H1 (cell line): ENCODE data around the gene FBXO44. TPM values are rescaled to one million over a fixed set of nuclear protein-coding genes. Genes with fewer than 3 reads are reported as not detected.

Experiments
- CTCF ChIA-PET: fragments of 300-600 bp; sonication (Branson Sonifier 250); formaldehyde crosslinking; loops from one replicate; lab custom pipeline; 2021; ENCODE audit not compliant: partially characterized antibody; lab: Charles Lee
- POLR2A ChIA-PET: fragments of 300-600 bp; sonication (Branson Sonifier 250); formaldehyde crosslinking; loops from one replicate; lab custom pipeline; 2021; ENCODE audit warnings: inconsistent platforms; ENCODE audit not compliant: partially characterized antibody; lab: Charles Lee
- DNase-seq, 2 experiments: peaks; one replicate each; pipeline versions ENCODE4 v3.0.0 to v3.0.0-alpha.2; 2010 to 2022; ENCODE audit warnings: low spot score in 2 of 2, low read depth in 1 of 2, mixed read lengths in 1 of 2
- FAIRE-seq: peaks from 2 replicates; lab custom pipeline; 2011; peaks lifted over from hg19 to GRCh38; lab: Jason Lieb, UNC
- H2AFZ ChIP-seq: 2 replicates; pipeline ENCODE4 v1.8.1; 2012; ENCODE audit warnings: low read length, inconsistent platforms
- H2AK5ac ChIP-seq: 2 replicates; pipeline ENCODE4 v1.6.1; 2013; ENCODE audit warnings: low read depth, low read length
- H2BK120ac ChIP-seq: replicated peaks from 2 replicates; pipeline ENCODE3; 2013; ENCODE audit warnings: low read depth, low read length, inconsistent platforms
- H2BK12ac ChIP-seq: 2 replicates; pipeline ENCODE4 v1.6.1; 2013; ENCODE audit warnings: low read depth, low read length
- H2BK15ac ChIP-seq: 2 replicates; pipeline ENCODE4 v1.6.1; 2013; ENCODE audit warnings: low read length
- H2BK20ac ChIP-seq: 2 replicates; pipeline ENCODE4 v1.6.1; 2013; ENCODE audit warnings: low read length
- H2BK5ac ChIP-seq: 2 replicates; pipeline ENCODE4 v1.6.1; 2013; ENCODE audit warnings: low read depth, low read length
- H3K14ac ChIP-seq: 2 replicates; pipeline ENCODE4 v1.6.1; 2013; ENCODE audit warnings: inconsistent platforms; ENCODE audit not compliant: insufficient read length
- H3K18ac ChIP-seq: 2 replicates; pipeline ENCODE4 v1.6.1; 2013; ENCODE audit warnings: low read length; ENCODE audit errors: extremely low read depth
- H3K23ac ChIP-seq: 2 replicates; pipeline ENCODE4 v1.6.1; 2013; ENCODE audit warnings: inconsistent platforms; ENCODE audit not compliant: insufficient read length
- H3K23me2 ChIP-seq: 2 replicates; pipeline ENCODE4 v1.6.1; 2013; ENCODE audit warnings: low read depth, low read length
- H3K27ac ChIP-seq: 2 replicates; pipeline ENCODE4 v1.6.1; 2011; ENCODE audit warnings: low read depth, low read length, inconsistent platforms
- H3K27me3 ChIP-seq, 4 experiments: replicated peaks in 1 of 4; 1 replicate in 1 of 4; 2 replicates in 3 of 4; pipeline versions ENCODE4 v1.6.1 to v1.8.1; 2011 to 2013; ENCODE audit warnings: low read length in 3 of 4, mild to moderate bottlenecking in 3 of 4, inconsistent platforms in 2 of 4, mixed read lengths in 2 of 4, moderate library complexity in 1 of 4; ENCODE audit not compliant: control insufficient read depth in 3 of 4, insufficient read depth in 3 of 4; ENCODE audit errors: extremely low read depth in 1 of 4
- H3K36me3 ChIP-seq, 4 experiments: 2 replicates each; pipeline versions ENCODE4 v1.6.1 to v1.8.1; 2011 to 2013; ENCODE audit warnings: mild to moderate bottlenecking in 4 of 4, low read length in 3 of 4, moderate library complexity in 2 of 4, control low read depth in 1 of 4, inconsistent platforms in 1 of 4; ENCODE audit not compliant: insufficient read depth in 4 of 4, control insufficient read depth in 2 of 4
- H3K4ac ChIP-seq: replicated peaks from 2 replicates; pipeline ENCODE3; 2013; ENCODE audit warnings: low read length, low read depth, mixed read lengths, inconsistent platforms; ENCODE audit not compliant: insufficient read length
- H3K4me1 ChIP-seq, 4 experiments: replicated peaks in 1 of 4; 1 replicate in 1 of 4; 2 replicates in 3 of 4; pipeline versions ENCODE4 v1.6.1 to v1.8.1; 2011 to 2013; ENCODE audit warnings: low read length in 3 of 4, inconsistent platforms in 2 of 4, mixed read lengths in 1 of 4; ENCODE audit not compliant: insufficient read depth in 4 of 4, control insufficient read depth in 3 of 4
- H3K4me2 ChIP-seq, 2 experiments: 2 replicates each; pipeline versions ENCODE4 v1.6.1 to v1.8.1; 2011 to 2013; ENCODE audit warnings: low read depth in 2 of 2, low read length in 2 of 2, control low read depth in 1 of 2, inconsistent platforms in 1 of 2, mild to moderate bottlenecking in 1 of 2; ENCODE audit not compliant: insufficient read depth in 1 of 2
- H3K4me3 ChIP-seq, 4 experiments: fragments of 200-600, 300-600 bp in 1 of 4; sonication (generic), shearing (Covaris generic), sonication (Bioruptor Twin) in 1 of 4; 2 replicates each; pipeline versions ENCODE4 v1.5.1 to v1.8.1; 2011 to 2016; ENCODE audit warnings: low read length in 4 of 4, low read depth in 3 of 4, control low read depth in 2 of 4, inconsistent platforms in 2 of 4, mild to moderate bottlenecking in 2 of 4, mixed read lengths in 1 of 4, moderate library complexity in 1 of 4; ENCODE audit not compliant: insufficient read depth in 2 of 4; ENCODE audit errors: extremely low read depth in 1 of 4
- H3K56ac ChIP-seq: replicated peaks from 2 replicates; pipeline ENCODE3; 2013; ENCODE audit warnings: low read depth, mild to moderate bottlenecking, mixed read lengths, low read length, inconsistent platforms; ENCODE audit not compliant: insufficient read length
- H3K79me1 ChIP-seq: 2 replicates; pipeline ENCODE4 v1.6.1; 2013; ENCODE audit warnings: low read depth, low read length, control low read depth
- H3K79me2 ChIP-seq, 2 experiments: 2 replicates each; pipeline versions ENCODE4 v1.6.1 to v1.8.1; 2012 to 2013; ENCODE audit warnings: low read length in 2 of 2, mild to moderate bottlenecking in 2 of 2, inconsistent platforms in 1 of 2; ENCODE audit not compliant: insufficient read depth in 2 of 2, control insufficient read depth in 1 of 2
- H3K9ac ChIP-seq, 4 experiments: replicated peaks in 1 of 4; 1 replicate in 1 of 4; 2 replicates in 3 of 4; pipeline versions ENCODE4 v1.6.1 to v1.8.1; 2011 to 2013; ENCODE audit warnings: low read depth in 3 of 4, low read length in 3 of 4, control low read depth in 2 of 4, mild to moderate bottlenecking in 2 of 4, moderate library complexity in 2 of 4, inconsistent platforms in 1 of 4; ENCODE audit errors: extremely low read depth in 1 of 4
- H3K9me3 ChIP-seq, 2 experiments: 2 replicates each; pipeline versions ENCODE4 v1.6.1 to v1.8.1; 2012 to 2013; ENCODE audit warnings: mild to moderate bottlenecking in 2 of 2, moderate library complexity in 2 of 2, control low read depth in 1 of 2, inconsistent platforms in 1 of 2, low read depth in 1 of 2, low read length in 1 of 2, mixed read lengths in 1 of 2; ENCODE audit not compliant: insufficient read depth in 2 of 2
- H4K20me1 ChIP-seq, 2 experiments: replicated peaks in 1 of 2; 2 replicates each; pipeline versions ENCODE3 to v1.8.1; 2011 to 2013; ENCODE audit warnings: inconsistent platforms in 2 of 2, low read length in 2 of 2, mild to moderate bottlenecking in 1 of 2; ENCODE audit not compliant: insufficient read depth in 2 of 2, control insufficient read depth in 1 of 2
- H4K5ac ChIP-seq: 2 replicates; pipeline ENCODE4 v1.6.1; 2013; ENCODE audit warnings: low read length, low read depth, mixed read lengths, inconsistent platforms; ENCODE audit not compliant: insufficient read length
- H4K8ac ChIP-seq: 2 replicates; pipeline ENCODE4 v1.8.0; 2013; ENCODE audit warnings: mild to moderate bottlenecking, moderate library complexity, low read length, inconsistent platforms; ENCODE audit not compliant: insufficient read depth; ENCODE audit errors: extremely low read depth
- H4K91ac ChIP-seq: replicated peaks from 2 replicates; pipeline ENCODE3; 2013; ENCODE audit warnings: low read length, mixed read lengths, inconsistent platforms; ENCODE audit not compliant: insufficient read length
- FOSL1 ChIP-seq: IDR thresholded peaks from 2 replicates; pipeline ENCODE4 v1.6.1; 2011; ENCODE audit warnings: mild to moderate bottlenecking, low read depth, low read length, moderate library complexity; ENCODE audit not compliant: insufficient read depth
- JUN ChIP-seq: IDR thresholded peaks from 2 replicates; pipeline ENCODE4 v1.6.1; 2011; ENCODE audit warnings: low read depth, mild to moderate bottlenecking, improper control_type of control experiment, low read length
- SIN3A ChIP-seq, 2 experiments: IDR thresholded peaks in 1 of 2; conservative IDR thresholded peaks in 1 of 2; 2 replicates each; pipeline ENCODE4 v1.6.1; 2011 to 2012; ENCODE audit warnings: low read length in 2 of 2, improper control_type of control experiment in 1 of 2, low read depth in 1 of 2, mild to moderate bottlenecking in 1 of 2
- WGBS, 2 experiments: shearing (Covaris generic) in 1 of 2; methylation state at CpG; one replicate each; pipeline versions ENCODE4 v1.1.6 to v1.1.7; 2013 to 2015; ENCODE audit warnings: low lambda C conversion rate in 2 of 2, mixed read lengths in 2 of 2, inconsistent platforms in 1 of 2, low coverage in 1 of 2, missing lambda C conversion rate in 1 of 2; ENCODE audit not compliant: insufficient replicate concordance in 2 of 2, insufficient coverage in 1 of 2, insufficient read length in 1 of 2; ENCODE audit errors: extremely low coverage in 1 of 2, missing lambda C conversion rate in 1 of 2; 5-methylcytosine and 5-hydroxymethylcytosine counted together
- polyA plus RNA-seq, 7 experiments: library from polyadenylated mRNA; depleted of rRNA in 3 of 7; stranded (reverse) in 5 of 7; unstranded in 2 of 7; fragments of >200 nt in 5 of 7; fragments of 200-250 nt in 2 of 7; gene quantifications; 1 replicate in 5 of 7; 2 replicates in 1 of 7; 4 replicates in 1 of 7; pipeline versions ENCODE4 v1.2.1 to v1.2.3, GENCODE V29; 2011 to 2013; ENCODE audit warnings: missing spikeins in 2 of 7, mixed read lengths in 2 of 7
- total RNA-seq: library from RNA; stranded (reverse); fragmentation: NEBNext Ultra II Directional; extraction: Animal tissue kit (Norgen Biotek cat#: 25700); gene quantifications from 2 replicates; pipeline ENCODE4 v1.2.1, GENCODE V29; 2021

FBXO44 gene
- total and polyA plus RNA-seq, 2 of the 8 experiments (the other 6 are each of a cell fraction or from before 2014, with no cell fraction given) = 27.0 to 27.2 TPM

- WGBS, 2 experiments = 1% methylated on average over 17 of the region's 71 CpGs; no CpG with 5 or more reads in 1 of the 2 experiments
- ChIA-PET CTCF (interaction anchor here (0.7 to 21.6 kb wide), 14 partner anchors 9 to 325 kb away, joined by 3 to 266 read pairs (median 6); partner anchors contain the start of gene FBXO6), POLR2A (interaction anchor here (0.7 to 32.0 kb wide), 15 partner anchors 5 to 354 kb away, joined by 3 to 1025 read pairs (median 10); partner anchors contain the start of genes AGTRAP, DRAXIN, FBXO2 and FBXO44)
- H4K5ac ChIP-seq = peak within 1 kb of the TSS; percentile 63
- H3K36me3 ChIP-seq = peaks cover 13 to 35% (median 17%) of the 10 kb centered on the region in 4 experiments
- H3K27me3 ChIP-seq = no peaks in the 10 kb centered on the region
- H3K23ac ChIP-seq = no peak within 1 kb of the TSS
- peak within 1 kb of the TSS; percentile 45 for H2AK5ac ChIP-seq
- H3K18ac ChIP-seq = peak within 1 kb of the TSS; percentile 95
- H2BK5ac ChIP-seq = peak within 1 kb of the TSS; percentile 97
- H3K4me3 ChIP-seq = peak within 1 kb of the TSS; percentile 78 to 87 (median 84)
- no peaks in the 10 kb centered on the region for H3K9me3 ChIP-seq
- peak within 1 kb of the TSS; percentile 92 for H4K8ac ChIP-seq
- H3K9ac ChIP-seq = peak within 1 kb of the TSS; percentile 46 to 87 (median 81)
- peak within 1 kb of the TSS; percentile 80 for H3K4ac ChIP-seq
- FAIRE-seq = no peak
- H3K14ac ChIP-seq = peak within 1 kb of the TSS; percentile 55
- H3K4me1 ChIP-seq = peaks cover 13 to 38% (median 26%) of the 10 kb centered on the region in 4 experiments
- H2BK15ac ChIP-seq = peak within 1 kb of the TSS; percentile 75; the same call in 1 of the 2 replicates
- H3K79me2 ChIP-seq = peaks cover 4 to 44% of the 10 kb centered on the region in 2 experiments
- DNase-seq = peak in 1 of 2 experiments; percentile 94
- peak within 1 kb of the TSS; percentile 96 for H2BK12ac ChIP-seq
- H3K56ac ChIP-seq = peak within 1 kb of the TSS; percentile 96
- H4K91ac ChIP-seq = peak within 1 kb of the TSS; percentile 95
- H3K27ac ChIP-seq = peak within 1 kb of the TSS; percentile 93
- H3K23me2 ChIP-seq = peaks cover 8% of the 10 kb centered on the region
- H4K20me1 ChIP-seq = peaks cover 5 to 20% of the 10 kb centered on the region in 2 experiments
- peak within 1 kb of the TSS; percentile 74 for H2BK20ac ChIP-seq
- peak within 1 kb of the TSS; percentile 88 to 96 for H3K4me2 ChIP-seq
- H3K79me1 ChIP-seq = peaks cover 15% of the 10 kb centered on the region
- peak within 1 kb of the TSS; percentile 91 for H2BK120ac ChIP-seq
- no peak within 1 kb of the TSS for H2AFZ ChIP-seq
- no peak for TF ChIP-seq SIN3A (conservative IDR thresholded peaks at IDR 0.05 in 1 of 2, IDR thresholded peaks at IDR 0.05 in 1 of 2; ENCODE audit: low read depth in 1 of 2, low read length in 2 of 2)
- TF ChIP-seq JUN = no peak
- peak; percentile 92 for TF ChIP-seq FOSL1
Observed at GRCh38 chr1:11681071-11681771, 26.5 kb downstream of the FBXO44 start, which contains the start of gene MAD2L2. Gene MAD2L2 (minus strand): TSS chr1:11681148. CDS start chr1:11680601, 547 bp downstream.
